ENCODE results near the gene WDFY4.

Gene WDFY4

DNA sequence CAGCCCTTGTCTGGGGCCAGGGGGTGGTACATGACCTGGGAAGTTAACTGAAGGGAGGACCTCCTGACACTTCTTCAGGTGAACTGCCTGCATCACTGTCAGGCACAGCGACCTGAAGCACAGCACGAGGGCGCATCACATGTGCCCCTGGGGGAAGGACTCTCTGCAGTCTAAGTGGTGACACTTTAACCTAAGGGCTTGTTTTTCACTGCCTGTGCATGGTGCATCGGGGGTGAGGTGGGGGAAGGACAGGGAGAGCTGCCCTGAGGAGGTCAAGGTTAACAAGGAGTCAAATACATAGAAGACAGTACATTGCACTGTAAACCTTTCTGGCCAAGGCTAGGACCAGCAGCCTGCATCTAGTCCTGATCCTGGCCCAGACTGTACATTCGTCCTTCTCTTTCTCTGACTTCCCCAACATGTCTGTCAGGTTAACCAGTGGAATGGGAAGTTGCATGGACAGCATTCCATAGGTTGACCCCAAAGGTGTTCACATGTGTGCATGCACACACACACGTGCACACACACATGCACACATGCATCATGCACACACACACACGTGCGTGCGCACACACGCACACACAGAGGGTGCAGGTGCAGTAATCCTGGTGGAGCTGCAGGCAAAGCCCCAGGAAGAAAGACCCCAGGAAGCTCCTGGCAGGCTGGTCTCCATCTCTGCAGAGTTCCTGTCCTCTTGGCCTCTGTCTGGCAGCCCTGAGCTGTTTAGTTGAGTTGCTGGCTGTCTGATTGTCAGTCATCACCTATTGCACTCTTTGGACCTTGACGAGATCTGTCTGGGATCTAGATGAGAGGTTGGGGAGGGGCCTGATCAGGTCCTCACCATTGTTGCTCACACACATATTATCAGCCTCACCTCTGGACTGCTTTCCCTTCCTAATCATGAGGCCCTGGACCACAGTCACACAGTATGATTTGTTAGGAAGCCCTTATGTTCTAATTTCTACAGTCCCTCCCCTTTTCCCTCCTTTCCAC, 37.8 kb downstream of the WDFY4 start:
- no peak for DNase-seq

DNA sequence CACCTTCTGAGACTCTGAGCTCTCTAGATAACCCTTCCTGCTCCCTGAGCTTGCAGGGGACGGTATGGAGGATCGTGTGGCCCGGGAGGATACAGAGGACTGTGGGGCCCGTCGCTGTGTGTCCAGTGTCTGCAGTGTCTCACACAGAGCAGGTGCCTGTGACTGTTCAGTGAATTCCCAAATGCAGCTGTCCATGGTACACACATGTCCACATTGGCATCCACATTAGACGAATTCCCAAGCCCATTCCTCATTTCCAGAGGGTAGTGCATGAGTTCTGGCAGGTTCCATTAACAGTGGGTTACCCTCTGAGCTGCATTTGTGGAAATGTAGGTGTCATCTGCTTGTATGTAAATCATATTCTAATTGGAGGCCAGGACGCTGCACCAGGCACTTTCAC, 39.5 kb downstream of the WDFY4 start:
- no peak for DNase-seq

DNA sequence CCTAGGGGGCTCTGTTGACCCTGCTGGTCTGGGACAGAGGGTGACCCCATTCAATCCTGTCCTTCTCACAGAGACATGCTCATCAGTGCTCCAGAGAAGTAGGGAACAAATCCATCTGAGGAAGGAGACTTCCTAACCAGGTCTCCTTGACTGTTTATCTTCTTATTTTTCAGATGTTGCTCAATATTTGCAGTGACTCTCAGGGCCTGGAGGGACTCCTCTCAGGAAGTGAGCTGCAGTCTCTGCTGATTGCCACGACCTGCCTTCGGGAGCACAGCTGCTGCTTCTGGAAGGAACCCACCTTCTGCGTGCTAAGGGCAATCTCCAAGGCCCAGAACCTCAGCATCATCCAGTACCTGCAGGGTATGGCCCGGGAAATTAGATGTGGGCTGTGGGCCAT, 41.0 kb downstream of the WDFY4 start:
- no peak for DNase-seq

DNA sequence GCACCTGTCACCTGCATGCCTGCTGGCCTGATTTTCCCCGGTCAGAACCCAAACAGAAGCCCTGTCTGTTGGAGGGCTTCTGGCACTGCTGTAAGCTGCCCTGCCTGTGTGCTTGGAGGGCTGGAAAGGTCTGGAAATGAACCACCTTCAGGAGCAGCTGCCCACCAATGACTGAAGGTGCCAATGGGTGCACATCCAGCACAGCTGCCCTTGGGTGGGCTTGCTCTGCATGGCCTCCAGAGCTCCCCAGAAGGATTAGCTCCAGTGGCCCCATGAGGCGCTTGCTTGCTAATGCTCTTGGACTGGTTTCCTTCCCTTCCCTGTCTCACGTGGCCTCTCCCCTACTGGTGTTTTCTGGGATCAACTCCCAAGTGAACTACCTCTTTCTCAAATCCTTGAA, 43.2 kb downstream of the WDFY4 start:
- DNase-seq: no peak

DNA sequence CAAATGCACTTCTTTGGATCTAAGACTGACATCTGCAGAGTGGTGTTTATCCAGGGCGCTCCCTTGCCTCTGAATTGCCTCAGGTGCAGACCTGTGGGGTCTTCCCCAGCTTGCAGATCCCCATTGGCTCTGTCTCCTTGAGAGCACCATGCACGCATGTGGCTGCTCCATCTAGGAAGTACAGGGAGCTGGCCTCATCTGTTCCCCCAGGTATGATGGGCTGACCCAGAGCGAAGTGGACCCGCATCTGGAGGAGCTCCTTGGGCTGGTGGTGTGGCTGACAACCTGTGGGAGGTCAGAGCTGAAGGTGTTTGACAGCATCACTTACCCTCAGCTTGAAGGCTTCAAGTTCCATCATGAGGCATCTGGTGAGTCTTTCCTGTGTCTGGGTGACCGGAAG, 44.5 kb downstream of the WDFY4 start:
- no peak for DNase-seq

DNA sequence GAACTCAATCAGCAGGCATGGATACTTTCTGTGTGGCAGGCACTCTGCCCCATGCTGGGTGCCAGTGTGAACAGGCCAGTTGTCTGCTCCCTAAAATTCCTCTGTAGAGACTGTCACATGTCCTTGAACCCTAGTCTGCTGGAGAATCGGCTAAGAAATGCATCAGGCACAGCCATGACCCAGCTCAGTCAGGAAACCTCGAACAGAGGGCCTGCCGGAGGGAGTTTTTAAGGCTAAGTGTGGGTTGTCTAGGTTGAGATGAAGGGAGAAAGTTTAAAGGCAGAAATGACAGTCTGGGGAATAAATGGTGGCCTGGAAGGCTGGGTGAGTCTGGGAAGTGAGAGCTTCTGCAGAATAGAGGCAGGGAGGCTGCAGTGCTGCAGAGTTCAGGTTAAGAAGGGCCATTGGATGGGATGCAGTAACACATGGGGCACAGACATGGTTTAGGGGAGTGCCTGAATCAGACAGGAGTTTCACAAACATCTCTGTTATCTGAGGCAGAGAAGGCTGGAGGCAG, 45.3 kb downstream of the WDFY4 start:
- DNase-seq: no peak

DNA sequence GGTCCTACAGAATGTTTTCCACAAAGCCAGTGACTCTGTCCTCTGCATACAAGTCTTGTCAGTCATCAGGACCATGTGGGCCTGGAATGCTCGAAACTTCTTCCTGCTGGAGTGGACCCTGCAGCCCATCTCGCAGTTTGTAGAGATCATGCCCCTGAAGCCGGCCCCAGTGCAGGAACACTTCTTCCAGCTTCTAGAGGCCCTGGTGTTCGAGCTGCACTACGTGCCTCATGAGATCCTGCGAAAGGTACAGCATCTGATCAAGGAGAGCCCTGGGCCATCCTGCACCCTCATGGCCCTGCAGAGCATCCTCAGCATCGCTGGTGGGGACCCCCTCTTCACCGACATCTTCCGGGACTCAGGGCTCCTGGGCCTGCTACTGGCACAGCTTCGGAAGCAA, 46.5 kb downstream of the WDFY4 start:
- no peak for DNase-seq

DNA sequence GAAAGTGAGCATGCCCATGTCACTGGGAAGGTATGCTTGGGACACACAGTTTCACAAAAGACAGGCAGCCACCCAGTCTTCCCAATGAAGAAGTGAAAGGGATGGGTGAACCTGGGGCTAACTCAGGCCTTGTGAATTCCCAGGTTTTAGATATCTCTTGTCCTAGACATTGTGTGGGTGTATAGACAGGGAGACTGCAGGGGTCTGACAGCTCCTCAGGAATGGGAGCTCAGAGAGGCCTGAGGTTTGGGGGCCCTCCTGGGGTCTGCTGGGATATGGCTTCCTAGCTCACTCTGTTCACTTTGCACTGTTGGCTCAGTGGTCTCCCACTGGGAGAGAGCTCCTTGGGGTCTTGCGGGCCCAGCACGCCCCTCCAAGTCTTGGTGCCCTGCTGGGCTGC, 47.0 kb downstream of the WDFY4 start:
- no peak for DNase-seq

DNA sequence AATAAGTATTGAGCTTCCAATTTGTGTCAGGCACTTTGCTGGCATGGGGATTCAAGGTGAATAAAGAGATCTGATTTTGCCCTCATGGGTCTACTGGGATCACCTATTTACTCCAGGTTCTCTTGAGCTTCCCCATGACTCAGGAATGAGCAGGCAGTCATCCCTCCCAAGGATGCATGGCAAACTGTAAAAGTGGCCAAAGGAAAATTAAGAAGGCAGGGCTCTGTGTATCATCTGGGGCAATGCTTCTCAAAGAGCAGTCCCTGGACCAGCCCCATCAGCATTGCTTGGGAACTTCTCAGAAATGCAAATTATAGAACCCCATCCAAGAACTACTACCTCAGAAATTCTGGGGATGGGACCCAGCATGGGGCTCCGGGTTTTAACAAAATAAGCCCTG, 48.7 kb downstream of the WDFY4 start:
- DNase-seq: no peak

DNA sequence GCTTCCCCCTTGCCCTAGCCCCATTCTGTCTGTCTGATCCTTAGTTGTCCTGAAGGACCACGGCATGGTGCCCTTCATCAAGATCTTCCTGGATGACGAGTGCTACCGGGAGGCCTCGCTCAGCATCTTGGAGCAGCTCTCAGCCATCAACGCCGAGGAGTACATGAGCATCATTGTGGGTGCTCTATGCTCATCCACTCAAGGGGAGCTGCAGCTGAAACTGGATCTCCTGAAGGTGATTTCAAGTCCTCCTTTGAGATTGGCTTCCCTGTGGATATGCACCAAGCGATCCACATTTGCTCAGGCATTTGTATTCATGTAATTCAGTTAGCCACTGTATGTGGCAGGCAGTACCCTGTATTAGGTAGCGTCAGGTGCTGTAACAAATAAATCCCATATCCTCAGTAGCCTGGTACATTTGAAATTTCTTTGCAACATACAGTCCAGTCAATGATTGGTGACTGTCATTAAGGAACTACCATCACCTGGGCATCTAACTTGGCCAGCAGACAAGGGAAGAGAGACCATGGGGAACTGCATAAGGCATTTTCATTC, 51.2 kb downstream of the WDFY4 start:
- DNase-seq: no peak

DNA sequence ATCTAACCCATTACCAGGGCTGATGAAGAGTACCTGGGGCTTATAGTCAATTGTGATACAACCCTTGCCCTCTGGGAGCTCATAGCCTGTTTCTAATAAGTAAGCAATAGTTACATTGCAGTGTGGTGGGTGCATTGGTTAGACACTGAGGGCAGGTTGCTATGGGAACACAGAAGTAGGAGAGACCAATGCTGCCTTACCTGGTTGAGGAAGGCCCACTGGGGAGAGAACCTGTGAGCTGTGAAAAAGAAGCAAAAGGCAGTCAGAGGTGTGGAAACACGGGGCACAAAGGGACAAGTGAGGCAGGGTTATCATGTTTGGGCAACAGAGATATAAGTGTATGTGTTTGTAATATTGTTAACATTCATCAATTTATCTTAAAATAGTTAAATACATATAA, 51.9 kb downstream of the WDFY4 start:
- DNase-seq: no peak

DNA sequence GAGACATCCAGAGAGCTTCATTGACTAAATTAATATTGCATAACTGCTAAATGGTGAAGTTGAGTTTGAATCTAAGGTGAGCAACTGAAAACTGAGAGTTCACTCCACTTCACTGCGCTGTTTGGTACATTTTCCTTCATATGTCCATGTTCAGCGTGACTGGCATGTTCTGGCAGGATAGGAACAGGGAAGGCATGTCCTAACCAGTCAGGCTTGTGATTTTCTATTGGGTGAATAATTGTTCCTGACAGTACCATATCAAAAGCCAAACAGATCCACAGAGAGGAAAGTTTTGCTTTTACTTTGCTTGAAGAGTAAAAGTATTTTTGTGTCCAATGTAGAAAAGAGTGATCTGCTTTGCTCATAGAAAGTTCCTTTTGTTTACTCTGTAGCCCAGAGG, 53.2 kb downstream of the WDFY4 start:
- DNase-seq: no peak

DNA sequence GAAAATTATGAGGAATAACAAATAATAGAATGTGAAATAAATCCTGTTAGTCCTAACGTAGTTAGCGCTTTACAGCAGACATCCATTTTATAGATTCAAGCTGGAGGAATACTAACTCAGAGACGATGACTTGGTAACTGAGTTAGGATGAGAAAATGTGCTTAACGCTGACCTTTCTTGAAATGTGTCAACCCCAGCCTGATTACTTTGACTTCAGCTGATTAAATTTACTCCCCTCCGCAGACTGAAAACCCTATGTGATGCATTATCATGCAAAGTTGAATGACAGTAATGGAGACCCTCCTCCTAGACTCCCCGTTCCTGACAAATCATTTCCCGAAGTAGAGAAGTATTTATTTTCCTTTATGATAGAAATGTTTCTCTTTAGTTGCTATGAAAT, 54.5 kb downstream of the WDFY4 start:
- DNase-seq: no peak

DNA sequence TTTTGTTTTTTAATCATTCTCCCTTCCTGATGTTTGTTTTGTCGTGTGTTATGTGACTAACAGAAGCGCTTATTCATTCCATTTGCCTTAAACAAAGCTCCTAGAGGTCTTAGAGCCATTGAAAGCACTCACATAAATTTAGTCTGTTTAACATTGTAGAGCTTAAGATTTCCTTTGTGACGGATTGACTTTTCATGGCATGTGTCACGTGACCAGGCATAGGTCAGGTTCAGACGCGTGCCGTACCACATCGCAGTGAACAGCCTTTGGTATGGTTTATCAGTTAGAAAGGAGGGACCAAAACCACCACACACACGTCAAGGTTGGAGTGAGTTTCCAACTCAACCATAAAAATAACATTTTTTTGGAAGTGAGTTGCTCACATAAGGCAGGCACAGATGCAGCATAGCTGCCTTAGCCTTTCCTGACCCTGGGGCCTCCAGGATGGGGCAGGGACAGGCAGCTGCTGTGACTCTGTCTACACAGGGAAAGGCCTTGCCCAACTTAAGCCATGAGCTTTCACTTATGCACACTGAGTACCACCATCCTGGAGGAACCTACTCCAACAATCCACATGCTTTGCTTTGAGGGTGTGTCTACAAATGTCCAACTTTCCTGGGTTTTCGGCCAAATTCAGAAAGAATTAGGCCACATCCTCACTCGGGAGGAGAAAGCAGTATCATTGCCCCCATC, 55.5 kb downstream of the WDFY4 start:
- no peak for DNase-seq

DNA sequence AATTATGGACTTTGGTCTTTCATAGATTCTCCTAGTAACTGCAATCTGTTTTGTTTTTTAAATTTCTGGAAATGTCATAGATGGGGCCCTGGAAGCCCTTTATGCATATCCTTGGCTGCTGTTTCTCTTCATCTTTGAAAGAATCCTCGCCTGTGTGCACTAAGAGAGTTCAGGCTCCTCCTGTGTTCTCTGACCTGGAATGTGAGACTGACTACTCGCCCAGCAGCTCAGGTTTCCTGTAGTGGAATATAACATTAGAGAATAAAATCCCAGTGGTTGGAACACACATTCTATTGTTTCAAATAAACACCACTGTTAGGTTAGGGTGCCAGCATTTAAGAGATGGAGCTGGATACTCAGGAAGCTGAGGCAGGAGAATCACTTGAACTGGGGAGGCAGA, 56.3 kb downstream of the WDFY4 start:
- no peak for DNase-seq

DNA sequence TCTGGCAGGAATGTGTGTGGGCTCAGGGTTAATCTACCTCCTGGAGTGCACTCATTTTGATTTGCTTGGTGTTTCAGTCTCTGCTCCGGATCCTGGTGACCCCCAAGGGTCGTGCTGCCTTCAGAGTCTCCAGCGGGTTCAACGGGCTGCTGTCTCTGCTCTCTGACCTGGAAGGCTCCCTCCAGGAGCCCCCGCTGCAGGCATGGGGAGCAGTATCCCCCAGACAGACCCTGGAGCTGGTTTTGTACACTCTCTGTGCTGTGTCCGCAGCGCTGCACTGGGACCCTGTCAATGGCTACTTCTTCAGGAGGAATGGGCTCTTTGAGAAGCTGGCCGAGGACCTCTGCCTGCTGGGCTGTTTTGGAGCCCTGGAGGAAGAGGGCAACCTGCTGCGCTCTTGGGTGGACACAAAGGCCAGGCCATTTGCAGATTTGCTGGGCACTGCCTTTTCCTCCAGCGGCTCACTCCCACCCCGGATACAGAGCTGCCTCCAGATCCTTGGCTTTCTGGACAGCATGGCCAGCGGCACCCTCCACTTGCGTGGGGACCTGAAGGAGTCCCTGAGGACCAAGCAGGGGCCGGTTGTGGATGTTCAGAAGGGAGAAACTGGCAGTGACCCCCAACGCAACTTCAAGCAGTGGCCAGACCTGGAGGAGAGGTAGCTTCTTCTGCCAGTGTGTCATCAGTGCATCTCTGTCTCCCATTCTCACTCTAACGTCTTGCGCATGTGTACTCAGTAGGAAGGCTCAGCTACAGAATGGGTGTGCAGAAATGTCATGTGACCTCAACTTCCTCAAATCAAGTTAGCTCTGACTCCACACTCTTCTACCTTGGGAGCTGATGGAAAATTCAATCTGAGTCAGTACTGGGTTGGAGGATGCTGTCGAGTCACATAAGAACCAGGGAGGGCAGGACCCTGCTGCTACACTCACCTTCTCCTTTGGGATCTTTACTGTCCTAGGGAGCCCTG, 58.5 kb downstream of the WDFY4 start:
- DNase-seq: no peak

DNA sequence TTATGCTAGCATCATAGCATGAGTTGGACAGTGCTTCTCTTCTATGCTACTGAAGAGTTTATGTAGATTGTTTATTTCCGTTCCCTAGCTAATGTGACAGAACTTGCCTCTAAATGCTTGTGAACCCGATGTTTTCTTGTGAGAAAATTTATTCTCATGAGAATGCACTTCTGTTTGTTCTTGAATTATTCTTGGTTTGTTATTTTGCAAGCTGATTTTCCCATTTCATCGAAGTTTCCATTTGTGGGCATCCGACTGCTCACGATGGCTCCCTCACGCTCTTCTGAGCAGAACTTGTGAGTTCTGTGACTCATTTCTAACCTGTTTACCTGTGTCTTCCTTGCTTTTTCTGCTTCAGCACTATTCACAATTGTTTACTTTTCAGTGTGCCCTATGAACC, 59.9 kb downstream of the WDFY4 start:
- no peak for DNase-seq

DNA sequence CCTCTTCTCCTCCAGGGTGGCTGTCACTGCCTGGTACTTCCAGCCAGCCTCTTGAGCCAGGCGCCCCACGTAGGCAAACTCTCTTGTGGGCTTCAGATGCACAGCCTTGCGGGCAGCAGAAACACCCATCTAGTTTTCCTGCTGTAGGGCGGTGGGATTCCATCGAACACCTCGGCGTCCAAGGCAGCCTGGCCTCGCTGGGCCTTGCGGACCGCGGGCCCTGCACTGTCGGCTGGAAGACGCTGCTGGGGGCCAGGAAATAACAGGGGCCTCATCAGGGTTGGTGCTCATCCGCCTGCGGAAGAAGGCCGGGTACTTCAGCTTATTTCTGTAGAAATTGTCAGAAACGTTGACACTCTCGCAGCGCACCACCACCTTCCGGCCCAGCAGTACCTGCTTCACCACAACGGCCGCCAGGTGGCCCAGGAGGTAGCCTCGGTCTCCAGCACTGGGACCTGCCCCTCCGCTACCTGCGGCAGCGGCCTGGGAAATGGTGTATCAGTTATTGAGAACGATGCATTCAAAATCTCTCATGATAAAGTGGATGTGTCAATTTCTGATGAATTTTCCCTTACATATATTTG, 61.1 kb downstream of the WDFY4 start:
- no peak for DNase-seq

DNA sequence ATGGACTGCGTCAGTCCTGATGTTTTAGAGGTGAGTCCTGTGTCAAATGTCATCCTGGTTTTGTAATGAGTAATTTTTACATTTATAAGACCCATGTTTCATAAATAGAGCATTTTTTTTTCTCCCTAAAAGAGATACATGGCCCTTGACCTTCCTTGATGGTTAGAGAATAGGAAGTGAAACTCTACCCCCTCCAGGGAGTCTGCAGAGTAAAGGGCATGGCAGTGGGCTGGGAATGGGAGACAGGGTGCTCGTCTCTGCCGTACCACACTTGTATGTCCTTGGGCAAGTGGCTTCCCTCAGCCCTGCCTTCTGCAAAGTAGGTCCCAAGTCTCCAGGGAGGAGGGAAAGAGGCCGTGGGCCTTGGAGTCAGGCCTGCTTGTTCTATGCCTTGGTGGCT, 63.9 kb downstream of the WDFY4 start:
- no peak for DNase-seq

DNA sequence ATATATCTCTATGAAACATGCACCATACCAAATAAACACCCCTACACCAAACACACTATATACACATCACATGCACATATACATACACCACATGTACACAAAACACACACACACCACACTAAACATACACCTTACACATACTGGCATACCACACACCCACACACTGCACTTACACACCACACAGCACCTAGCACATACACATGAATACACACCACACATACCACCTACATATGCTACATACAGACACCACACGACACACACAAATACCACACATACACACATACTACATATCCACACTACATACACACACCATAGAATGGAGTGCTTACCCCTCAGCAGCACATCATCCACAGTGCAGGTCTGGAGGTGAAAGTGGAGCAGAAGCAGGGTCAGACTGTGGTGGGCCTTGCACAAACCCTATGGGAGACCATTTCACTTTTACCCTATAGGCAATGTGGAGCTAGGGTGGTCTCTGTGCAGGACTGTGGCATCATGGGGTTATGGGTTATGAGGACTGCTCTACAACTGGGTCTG, 64.6 kb downstream of the WDFY4 start:
- DNase-seq: no peak

DNA sequence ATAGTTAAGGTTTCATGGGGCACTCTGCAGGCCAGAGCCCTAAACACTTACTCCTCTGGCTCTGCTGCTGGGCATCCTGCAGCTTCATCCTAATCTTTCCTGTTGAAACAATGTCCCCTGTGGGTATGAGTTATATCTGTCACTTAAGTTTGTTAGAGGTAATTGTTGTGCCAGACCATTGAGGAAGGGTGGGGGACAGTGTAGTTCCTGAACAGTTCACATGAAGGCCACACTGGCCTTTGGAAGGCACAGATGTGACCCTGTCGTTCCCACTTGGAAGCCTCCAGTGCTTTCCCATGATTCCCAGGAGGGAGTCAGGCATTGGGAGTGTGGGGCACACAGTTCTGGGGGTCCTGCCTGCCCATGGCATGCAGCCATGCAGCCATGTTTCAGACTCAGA, 65.3 kb downstream of the WDFY4 start:
- DNase-seq: no peak

DNA sequence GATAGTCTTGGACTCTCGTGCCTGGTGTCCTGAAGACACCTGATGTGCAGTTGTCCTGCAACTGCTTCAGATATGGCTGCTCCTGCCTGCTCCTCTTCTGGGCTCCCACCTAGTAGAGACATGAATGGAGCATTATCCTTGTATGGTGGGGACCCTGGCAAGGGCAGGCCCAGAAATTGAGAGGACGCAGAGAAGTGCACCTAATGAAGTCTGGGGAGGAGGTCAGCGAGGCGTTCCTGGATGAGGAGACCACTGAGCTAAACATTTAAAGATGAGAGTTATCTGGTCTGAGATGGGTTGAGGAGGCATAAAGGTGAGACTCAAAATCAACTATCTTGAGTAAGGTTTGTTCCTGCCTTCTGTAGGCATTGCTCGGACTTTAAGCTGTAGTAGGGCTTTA, 66.3 kb downstream of the WDFY4 start:
- DNase-seq: no peak

All from NCI-H1930 (cell line).